Measurements from ENCODE around the gene NANS.
"Not testable (repeated sequence)": the region's sequence is repeated elsewhere in the genome, so short reads cannot be mapped to it uniquely, and the experiment has no call there.

NANS gene

DNA sequence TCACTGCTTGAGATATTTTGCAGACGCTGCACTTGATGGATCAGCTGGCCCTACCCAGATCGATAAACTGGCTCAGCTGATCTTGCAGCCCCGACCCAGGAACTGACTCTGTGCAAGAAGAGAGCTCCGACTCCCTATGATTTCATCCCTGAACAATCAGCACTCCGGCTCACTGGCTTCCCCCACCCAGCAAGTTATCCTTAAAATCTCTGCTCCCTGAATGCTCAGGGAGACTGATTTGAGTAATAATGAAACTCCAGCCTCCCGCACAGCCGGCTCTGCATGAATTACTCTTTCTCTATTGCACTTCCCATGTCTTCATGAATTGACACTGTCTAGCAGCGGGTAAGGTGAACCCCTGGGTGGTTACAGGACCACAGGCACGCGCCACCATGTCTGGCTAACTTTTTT is 16.9 kb upstream of the NANS start:
- DNase-seq: no peak

- DNase-seq: no peak
Observed at GRCh38 chr9:98040212-98040611, 16.3 kb upstream of the NANS start.

- no peak for DNase-seq
Observed at GRCh38 chr9:98043915-98044314, 12.6 kb upstream of the NANS start.

- DNase-seq: no peak
Observed at GRCh38 chr9:98045234-98046179, 11.0 kb upstream of the NANS start.

- DNase-seq: no peak
Observed at GRCh38 chr9:98046180-98046543, 10.4 kb upstream of the NANS start.

DNA sequence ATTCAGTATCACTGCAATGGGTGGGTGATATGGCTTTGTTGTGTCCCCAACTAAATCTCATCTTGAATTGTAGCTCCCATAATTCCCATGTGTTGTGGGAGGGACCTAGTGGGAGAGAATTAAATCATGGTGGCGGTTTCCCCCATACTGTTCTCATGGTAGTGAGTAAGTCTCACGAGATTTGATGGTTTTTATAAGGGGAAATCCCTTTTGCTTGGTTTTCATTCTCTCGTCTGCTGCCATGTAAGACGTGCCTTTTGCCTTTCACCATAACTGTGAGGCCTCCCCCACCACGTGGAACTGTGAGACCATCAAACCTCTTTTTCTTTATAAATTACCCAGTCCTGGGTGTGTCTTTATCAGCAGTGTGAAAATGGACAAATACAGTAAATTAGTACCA is 9.5 kb upstream of the NANS start:
- DNase-seq: no peak

DNA sequence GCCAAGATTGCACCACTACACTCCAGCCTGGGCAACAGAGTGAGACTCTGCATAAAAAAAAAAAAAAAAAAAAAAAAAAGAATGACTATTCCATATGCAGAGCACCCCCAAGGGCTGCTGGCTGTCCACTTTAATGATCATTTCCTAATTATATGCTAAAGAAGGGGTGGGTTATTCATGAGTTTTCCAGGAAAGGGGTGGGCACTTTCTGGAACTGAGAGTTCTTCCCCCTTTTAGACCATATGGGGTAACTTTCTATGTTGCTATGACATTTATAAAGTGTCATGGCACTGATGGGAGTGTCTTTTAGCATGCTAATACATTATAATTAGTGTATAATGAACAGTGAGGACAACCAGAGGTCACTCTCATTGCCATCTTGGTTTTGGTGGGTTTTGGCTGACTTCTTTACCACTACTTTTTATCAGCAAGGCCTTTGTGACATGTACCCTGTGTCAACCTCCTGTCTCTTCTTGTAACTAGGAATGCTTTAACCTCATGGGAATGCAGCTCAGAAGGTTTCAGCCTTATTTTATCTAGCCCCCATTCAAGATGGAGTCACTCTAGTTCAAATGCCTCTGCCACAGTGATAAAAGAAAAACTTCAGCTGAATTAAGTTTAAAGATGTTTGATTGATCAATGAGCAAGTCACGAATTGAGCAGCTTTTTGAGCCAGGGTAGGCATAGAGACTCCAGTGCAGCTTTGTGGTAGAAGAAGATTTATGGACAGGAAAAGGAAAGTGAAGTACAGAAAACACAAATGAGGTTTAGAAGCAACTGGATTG is 7.1 kb upstream of the NANS start:
- no peak for DNase-seq

- no peak for DNase-seq
Observed at GRCh38 chr9:98050351-98050750, 6.2 kb upstream of the NANS start.

GRCh38 chr9:98054376-98054951 is 2.1 kb upstream of the NANS start:
- no peak for DNase-seq

GRCh38 chr9:98057138-98057799 is 737 bp downstream of the NANS start:
- DNase-seq: peak; percentile 37

DNA sequence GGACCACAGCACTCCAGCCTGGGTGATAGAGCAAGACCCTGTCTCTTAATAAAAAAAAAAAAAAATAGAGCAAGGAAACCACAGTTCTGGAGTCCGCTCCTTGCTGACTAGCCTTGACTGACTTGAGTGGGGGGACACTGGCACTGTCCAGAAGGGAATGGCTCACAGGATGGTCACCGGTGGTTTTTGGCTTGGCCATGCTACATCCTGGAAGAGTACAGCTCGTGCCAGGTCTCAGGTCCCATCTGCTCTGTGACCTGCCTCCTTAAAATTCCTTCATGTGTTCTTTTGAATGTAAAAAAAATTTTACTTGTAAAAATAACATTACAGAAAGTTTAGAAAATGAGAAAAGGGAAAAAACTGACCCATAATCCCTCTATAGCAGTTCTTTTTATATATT is 5.6 kb downstream of the NANS start:
- no peak for DNase-seq

DNA sequence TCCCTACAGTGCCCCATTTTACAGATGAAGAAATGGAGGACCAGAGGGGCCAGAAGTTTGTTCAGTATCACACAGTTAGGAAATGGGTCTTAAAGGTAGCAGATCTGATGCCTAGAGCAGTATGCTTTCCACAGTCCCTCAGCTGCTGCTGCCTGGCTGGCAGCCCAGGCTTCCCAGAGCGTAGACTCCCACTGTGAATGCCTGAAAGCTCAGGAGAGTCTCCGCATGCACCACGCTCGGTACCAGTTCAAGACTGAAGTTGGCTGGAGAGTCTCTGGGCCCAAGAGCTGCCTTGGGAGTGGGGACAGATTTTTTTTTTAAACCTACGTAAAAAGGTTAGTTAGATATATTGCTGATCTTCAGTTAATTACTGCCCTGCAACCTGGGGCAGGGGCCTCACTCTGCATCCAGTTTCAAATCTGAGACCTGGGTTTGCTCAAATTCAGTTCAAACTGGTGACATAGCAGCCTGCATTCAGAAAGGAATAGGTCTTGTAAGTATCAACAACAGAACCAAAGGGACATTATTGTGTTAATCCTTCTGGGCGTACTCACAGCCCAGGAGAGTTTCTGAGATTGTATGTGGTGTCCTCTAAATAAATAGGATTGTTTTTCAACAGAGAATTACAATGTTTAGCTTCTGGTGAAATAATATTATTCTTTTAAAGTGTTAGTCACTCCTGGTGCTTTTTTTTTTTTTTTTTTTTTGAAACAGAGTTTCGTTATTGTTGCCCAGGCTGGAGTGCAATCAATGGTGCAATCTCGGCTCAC is 8.3 kb downstream of the NANS start:
- DNase-seq: no peak

DNA sequence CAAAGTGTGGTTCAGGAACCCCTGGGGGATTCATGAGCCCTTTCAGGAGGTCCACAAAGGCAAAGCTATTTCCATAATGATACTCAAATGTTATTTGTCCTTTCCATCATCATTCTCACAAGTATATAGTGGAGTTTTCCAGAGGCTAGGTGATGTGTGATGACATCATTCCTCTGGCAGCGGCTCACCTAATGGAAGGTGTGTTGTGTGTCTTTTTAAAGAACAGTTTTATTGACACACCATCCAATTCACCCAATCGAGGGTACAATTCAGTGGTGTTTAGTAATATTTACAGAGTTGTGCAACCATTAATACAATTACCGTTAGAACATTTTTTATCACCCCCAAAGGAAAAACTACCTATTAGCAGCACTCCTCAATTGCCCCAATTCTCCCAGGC is 9.7 kb downstream of the NANS start:
- DNase-seq: no peak

DNA sequence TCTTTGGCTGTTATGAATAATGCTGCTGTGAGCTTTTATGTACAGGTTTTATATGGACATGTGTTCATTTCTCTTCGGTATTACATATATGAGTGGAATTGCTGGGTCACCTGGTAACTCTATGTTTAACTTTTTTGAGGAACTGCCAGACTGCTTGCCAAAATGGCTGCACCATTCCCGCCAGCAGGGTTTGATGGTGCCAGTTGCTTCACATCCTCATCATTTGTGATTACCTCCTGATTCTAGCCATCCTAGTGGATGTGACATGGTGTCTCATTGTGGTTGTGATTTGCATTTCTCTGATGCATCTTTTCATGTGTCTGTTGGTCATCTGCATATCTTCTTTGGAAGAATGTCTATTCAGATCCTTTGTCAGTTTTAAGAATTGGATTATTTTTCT is 10.7 kb downstream of the NANS start:
- DNase-seq: no peak

DNA sequence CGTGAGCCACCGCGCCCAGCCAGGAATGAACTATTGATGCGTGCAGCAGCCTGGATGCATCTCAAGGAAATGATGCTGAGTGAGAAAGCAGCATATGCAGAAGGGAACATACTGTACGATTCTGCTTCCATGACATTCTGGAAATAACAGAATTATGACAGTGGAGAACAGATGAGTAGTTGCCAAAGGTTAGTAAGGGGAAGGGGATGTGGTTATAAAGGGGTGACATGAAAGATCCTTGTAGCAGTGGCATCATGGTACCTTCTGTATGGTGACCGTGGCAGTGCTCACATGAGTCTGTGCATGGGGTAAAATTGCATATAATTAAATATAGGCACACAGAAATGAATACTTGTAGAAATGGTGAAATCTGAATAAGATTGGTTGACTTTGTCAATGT is 13.0 kb downstream of the NANS start:
- no peak for DNase-seq

GRCh38 chr9:98070704-98071103 is 14.2 kb downstream of the NANS start:
- no peak for DNase-seq

GRCh38 chr9:98071737-98072136 is 15.2 kb downstream of the NANS start:
- no peak for DNase-seq

DNA sequence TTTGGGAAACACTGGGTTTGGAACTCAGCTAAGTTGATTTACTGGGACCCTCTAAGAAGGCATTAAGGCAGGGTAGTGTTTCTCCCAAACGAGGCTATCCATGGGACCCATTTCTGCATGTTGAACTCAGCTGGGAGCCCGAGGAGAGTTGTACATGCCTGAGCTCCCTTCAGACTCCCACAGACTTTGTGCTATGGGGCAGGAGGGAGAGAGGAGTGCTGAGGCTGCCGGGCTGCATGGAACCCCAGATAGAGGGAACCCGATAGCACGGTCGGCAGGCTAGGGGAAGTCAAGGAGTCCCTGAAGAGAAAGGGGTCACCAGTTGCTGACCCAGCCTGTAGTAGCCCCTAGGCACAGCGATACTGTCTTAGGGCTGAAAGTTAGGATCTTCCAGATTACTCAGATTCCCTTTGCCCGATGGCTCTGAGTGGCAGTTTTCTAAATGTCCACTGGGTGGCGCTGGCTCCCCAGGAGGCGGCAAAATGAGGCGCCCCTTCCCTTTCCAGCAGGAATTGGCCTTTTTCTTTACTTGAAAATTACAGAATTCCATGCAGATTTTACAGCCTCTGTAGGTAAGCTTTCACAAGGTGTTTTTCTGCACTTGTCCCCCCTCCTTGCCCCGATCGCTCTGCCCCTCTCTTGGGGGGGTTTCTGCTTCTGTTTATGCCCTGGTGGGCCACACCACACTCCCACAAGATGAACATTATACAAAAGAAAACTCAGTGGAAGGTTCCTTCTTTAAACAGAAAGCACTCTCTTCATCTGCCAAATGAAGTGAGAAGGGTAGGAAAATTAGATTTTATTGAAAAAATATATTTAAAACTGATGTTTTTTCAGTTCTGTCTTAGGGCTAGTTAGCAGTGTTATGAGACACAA is 17.8 kb downstream of the NANS start:
- DNase-seq: peak; percentile 69

GRCh38 chr9:98075332-98075805 is 18.8 kb downstream of the NANS start:
- peak; percentile 68 for DNase-seq

GRCh38 chr9:98076514-98076890 is 20.0 kb downstream of the NANS start:
- not testable (repeated sequence) for DNase-seq

DNA sequence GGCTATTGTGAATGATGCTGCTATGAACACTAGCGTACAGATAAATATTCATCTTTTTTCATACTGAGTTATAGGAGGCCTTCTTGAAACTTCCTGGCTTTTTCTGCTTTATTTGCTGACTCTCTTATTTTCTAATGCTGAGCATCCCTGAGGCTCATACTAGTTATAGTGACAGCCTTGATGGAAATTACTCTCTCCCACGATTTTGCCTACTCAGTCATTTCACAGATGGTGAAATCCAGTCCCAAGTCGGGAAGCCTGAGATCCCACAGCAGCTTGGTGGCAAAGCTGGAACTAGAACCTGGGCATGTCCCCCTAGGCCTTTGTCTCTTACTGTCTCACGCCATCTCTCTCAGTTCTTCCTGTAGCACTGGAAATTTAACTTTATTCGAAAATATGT is 22.4 kb downstream of the NANS start:
- DNase-seq: no peak

Data from EL (cell line).